GM18507 (cell line): Measurements from ENCODE around the gene ZNF552.

Experiments
- DNase-seq: peaks from one replicate; pipeline ENCODE4 v3.0.0; 2011; ENCODE audit warnings: low read depth; ENCODE audit not compliant: insufficient read length; ENCODE audit errors: extremely low spot score
- FAIRE-seq: peaks from 2 replicates; lab custom pipeline; 2011; peaks lifted over from hg19 to GRCh38; lab: Jason Lieb, UNC

The ZNF552 gene

GRCh38 chr19:57786906-57787305 is 27.8 kb downstream of the ZNF552 start:
- FAIRE-seq (no peak), DNase-seq (no peak)

- FAIRE-seq, result no peak
These were observed 28.4 kb downstream of the ZNF552 start for GRCh38 chr19:57786286-57786685.

GRCh38 chr19:57779220-57779845 is 35.4 kb downstream of the ZNF552 start:
- no peak for DNase-seq

More at GRCh38 chr19:57786286-57786685, 28.4 kb downstream of the ZNF552 start:
- DNase-seq, result no peak

GRCh38 chr19:57778336-57778735 is 36.4 kb downstream of the ZNF552 start:
- DNase-seq, result no peak
- FAIRE-seq, result no peak

More at GRCh38 chr19:57779220-57779845, 35.4 kb downstream of the ZNF552 start:
- no peak for FAIRE-seq

GRCh38 chr19:57776764-57777296 is 37.9 kb downstream of the ZNF552 start:
- FAIRE-seq (no peak), DNase-seq (no peak)

- FAIRE-seq, result no peak
- no peak for DNase-seq
These were observed 41.2 kb downstream of the ZNF552 start for GRCh38 chr19:57773488-57773887.

GRCh38 chr19:57771417-57771816 is 43.3 kb downstream of the ZNF552 start:
- no peak for DNase-seq
- FAIRE-seq, result no peak

- FAIRE-seq, result peak; percentile 98
- DNase-seq, result peak; percentile 91
These were observed 45.2 kb downstream of the ZNF552 start, which contains the start of gene ZNF586 for GRCh38 chr19:57769345-57770131. Gene ZNF586, plus strand, starts transcription at chr19:57769676. Its CDS starts 167 bp downstream, at chr19:57769843.

- FAIRE-seq, result no peak
- no peak for DNase-seq
These were observed 55.6 kb downstream of the ZNF552 start for GRCh38 chr19:57759096-57759495.

DNA sequence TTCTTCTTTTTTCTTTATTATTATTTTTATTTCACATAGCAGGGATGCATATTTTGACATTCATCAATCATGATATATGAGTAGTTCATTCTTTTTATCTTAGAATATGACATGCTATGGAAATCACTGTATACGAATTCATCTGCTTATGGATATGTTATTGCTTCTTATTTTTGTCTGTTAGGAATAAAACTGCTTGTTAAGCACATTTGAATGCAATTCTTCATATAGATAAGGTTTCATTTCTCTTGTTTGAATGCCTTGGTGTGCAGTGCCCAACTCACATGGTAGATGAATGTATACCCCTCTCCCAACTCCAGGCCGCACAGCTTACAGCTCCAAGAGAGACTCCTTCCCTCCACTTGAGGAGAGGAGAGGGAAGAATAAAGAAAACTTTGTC is 56.8 kb downstream of the ZNF552 start:
- DNase-seq, result no peak
- FAIRE-seq, result no peak
